AG09319 (cell line): Measurements from ENCODE around the gene GANC.
"Not testable (repeated sequence)": the region's sequence is repeated elsewhere in the genome, so short reads cannot be mapped to it uniquely, and the experiment has no call there.

Experiments used
- DNase-seq: peaks from one replicate; pipeline ENCODE4 v3.0.0-alpha.2; 2010; ENCODE audit warnings: low read depth; ENCODE audit errors: extremely low read depth
- TF ChIP-seq, protein P1 (sequence below): IDR thresholded peaks from 2 replicates; pipeline ENCODE4 v1.5.1; 2011; ENCODE audit warnings: low read depth, mild to moderate bottlenecking, inconsistent platforms, low read length, moderate library complexity

The GANC gene, protein sequence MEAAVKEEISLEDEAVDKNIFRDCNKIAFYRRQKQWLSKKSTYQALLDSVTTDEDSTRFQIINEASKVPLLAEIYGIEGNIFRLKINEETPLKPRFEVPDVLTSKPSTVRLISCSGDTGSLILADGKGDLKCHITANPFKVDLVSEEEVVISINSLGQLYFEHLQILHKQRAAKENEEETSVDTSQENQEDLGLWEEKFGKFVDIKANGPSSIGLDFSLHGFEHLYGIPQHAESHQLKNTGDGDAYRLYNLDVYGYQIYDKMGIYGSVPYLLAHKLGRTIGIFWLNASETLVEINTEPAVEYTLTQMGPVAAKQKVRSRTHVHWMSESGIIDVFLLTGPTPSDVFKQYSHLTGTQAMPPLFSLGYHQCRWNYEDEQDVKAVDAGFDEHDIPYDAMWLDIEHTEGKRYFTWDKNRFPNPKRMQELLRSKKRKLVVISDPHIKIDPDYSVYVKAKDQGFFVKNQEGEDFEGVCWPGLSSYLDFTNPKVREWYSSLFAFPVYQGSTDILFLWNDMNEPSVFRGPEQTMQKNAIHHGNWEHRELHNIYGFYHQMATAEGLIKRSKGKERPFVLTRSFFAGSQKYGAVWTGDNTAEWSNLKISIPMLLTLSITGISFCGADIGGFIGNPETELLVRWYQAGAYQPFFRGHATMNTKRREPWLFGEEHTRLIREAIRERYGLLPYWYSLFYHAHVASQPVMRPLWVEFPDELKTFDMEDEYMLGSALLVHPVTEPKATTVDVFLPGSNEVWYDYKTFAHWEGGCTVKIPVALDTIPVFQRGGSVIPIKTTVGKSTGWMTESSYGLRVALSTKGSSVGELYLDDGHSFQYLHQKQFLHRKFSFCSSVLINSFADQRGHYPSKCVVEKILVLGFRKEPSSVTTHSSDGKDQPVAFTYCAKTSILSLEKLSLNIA (N-terminal part only)

DNA sequence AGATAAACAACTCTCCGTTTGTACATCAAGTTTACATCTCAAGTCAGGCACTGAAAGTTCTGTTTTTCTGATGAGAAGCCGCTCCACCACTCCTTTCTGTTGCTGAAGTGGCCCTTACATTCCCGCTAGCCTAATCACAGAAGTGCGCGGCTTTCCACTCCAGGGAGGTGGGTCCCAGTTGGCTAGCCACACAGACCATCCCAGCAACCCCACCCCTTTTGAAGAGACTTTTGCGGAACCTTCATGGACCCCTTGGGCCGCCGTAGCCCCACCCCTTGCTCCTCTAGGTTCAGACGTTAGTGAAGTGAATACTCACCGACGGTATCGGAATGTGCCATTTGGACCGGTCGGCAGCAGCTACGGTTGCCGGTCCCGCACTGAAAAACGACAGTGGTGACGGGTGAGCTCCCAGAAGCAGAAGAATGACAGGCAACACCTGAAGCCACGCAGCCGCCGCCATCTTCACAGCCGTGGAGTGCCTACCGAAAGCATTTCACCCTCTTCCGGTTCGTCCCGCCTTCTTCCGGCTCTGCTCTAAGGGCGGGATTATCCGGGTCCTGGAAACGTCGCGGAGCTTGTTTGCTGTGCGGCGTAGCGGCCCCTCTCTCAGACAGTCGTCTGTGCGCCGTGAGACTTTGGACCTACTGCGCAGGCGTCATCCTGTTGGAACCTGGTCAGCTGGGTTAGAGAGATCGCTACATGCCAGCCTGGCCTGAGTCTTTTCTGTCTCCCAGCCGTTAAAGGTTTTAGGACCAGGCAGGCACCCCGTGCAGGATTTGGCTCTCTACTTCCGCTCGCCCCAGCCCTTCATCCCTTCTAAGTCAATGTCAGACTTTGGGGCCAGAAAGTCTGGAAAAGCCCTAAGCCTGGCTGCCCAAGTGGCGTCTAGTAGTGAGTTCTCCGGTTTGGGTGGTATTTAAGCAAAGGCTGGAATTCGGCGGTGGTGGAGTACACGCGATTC, at the start of gene GANC, which contains the start of gene TMEM87A:
GANC (plus strand) TSS at position 263 of the 961 bp plus-strand sequence. CDS start 1,281 bp downstream, outside the sequence.
TMEM87A (minus strand) TSS at position 495 of the 961 bp plus-strand sequence; CDS start at position 460, 35 bp downstream.
- TF ChIP-seq, protein P1, sequence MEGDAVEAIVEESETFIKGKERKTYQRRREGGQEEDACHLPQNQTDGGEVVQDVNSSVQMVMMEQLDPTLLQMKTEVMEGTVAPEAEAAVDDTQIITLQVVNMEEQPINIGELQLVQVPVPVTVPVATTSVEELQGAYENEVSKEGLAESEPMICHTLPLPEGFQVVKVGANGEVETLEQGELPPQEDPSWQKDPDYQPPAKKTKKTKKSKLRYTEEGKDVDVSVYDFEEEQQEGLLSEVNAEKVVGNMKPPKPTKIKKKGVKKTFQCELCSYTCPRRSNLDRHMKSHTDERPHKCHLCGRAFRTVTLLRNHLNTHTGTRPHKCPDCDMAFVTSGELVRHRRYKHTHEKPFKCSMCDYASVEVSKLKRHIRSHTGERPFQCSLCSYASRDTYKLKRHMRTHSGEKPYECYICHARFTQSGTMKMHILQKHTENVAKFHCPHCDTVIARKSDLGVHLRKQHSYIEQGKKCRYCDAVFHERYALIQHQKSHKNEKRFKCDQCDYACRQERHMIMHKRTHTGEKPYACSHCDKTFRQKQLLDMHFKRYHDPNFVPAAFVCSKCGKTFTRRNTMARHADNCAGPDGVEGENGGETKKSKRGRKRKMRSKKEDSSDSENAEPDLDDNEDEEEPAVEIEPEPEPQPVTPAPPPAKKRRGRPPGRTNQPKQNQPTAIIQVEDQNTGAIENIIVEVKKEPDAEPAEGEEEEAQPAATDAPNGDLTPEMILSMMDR, result no peak
- peak; percentile 97 for DNase-seq

DNA sequence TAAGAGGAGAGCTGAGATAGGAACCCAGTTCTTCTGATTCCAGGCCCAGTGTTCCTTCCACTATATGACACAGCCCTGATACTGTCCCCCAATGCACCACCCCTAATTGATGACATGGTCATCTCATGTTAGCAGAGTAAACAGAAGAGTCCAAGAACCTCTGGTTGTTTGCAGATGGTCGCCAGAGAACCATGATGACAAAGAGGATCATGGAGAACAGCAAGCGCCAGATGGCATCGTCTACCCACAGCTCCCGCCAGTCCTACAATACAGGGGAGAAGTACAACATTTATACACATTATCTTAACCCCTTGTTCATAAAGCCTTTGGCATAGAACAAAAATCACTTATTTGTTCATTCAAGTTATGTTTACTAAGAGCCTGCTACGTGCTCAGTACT, 46.4 kb upstream of the GANC start:
- DNase-seq, result no peak
- TF ChIP-seq, protein P1, result no peak

DNA sequence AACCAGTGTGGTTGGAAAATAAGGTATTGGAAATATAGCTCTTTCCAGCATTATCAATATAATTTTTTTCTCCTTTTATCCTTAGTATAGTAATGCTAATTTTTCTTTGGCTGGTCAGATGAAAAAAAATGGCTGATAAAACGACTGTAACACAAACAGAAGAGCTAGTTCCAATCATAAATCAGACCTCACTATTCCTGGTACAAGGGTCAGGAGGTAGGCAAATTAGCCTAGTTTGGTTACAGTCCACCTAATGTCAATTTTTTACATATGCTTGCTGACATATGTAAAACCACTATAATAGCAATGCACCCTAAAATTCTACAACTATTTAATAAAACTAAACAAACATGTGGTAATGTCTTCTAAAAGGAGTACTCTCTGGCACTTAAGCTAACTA, 45.0 kb upstream of the GANC start:
- TF ChIP-seq, protein P1, result no peak

DNA sequence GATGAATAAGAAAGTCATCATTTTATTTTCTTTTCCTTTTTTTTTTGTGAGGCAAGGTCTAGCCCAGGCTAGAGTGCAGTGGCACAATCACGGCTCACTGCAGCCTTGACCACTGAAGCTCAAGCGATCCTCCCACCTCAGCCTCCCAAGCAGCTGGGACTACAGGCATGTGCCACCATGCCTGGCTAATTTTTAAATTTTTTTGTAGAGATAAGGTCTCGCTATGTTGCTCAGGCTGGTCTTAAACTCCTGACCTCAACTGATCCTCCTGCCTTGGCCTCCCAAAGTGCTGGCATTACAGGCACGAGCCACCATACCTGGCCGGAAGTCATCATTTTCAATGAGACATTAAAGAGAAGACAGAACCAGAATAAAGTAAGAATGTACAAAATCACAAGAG, 44.0 kb upstream of the GANC start:
- DNase-seq, result not testable (repeated sequence)

More for the DNA sequence above, 45.0 kb upstream of the GANC start:
- DNase-seq, result no peak

DNA sequence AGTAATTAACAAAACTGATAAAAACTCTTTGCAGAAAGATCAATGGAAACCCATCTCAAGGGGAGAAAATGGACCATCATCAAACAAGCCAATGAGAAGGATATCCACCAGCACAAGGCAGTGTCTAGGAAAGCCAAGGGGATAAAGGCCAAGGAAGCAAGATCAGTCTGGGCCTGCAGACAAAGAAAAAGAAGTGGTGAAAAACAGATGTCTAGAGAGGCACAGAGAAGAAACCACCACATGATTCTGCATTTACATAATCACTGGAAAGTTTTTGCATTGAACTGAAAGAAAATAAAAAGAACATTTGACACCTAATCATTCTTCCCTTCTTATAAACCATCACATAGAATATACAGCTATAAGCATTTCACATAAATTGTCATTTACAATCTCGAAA, 41.9 kb upstream of the GANC start:
- TF ChIP-seq, protein P1, result no peak
- DNase-seq, result no peak

DNA sequence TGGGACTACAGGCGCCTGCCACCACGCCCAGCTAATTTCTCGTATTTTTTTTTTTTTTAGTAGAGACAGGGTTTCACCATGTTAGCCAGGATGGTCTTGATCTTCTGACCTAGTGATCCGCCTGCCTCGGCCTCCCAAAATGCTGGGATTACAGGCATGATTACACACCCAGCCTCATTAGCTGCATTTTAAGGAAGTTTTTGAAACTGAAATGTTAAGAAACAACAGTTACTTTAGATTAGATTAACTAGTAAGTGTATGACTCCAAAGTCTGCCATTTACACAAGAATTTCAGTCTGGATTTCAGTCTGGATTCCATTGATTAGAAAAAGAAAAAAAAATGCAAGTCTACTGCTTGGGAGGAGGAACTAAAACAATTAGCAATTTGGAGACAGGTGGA, 40.4 kb upstream of the GANC start:
- DNase-seq, result no peak

More for the DNA sequence above, 40.4 kb upstream of the GANC start:
- TF ChIP-seq, protein P1, result no peak
